ENCODE data around the gene C11orf87.

Gene C11orf87

DNA sequence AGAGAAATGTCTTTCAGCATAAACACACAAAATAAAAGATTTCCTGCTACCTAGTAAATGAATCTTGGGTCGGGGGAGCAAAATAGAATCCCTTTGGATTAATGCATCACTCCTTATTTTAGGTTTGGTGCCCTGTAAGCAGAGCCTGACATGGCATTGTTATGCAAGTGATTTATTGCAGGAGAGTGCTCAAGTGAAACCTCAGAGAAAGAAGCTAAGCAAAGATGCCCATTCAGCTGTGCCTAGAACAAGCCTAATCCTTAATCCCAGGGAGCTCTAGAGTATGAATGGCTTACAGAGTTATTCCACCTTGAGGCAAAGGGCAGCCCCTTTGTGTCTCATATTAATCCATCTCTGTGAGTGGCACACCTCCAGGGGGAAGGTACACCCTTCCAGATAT lies 21.1 kb downstream of the C11orf87 start:
- TF ChIP-seq, protein P1, sequence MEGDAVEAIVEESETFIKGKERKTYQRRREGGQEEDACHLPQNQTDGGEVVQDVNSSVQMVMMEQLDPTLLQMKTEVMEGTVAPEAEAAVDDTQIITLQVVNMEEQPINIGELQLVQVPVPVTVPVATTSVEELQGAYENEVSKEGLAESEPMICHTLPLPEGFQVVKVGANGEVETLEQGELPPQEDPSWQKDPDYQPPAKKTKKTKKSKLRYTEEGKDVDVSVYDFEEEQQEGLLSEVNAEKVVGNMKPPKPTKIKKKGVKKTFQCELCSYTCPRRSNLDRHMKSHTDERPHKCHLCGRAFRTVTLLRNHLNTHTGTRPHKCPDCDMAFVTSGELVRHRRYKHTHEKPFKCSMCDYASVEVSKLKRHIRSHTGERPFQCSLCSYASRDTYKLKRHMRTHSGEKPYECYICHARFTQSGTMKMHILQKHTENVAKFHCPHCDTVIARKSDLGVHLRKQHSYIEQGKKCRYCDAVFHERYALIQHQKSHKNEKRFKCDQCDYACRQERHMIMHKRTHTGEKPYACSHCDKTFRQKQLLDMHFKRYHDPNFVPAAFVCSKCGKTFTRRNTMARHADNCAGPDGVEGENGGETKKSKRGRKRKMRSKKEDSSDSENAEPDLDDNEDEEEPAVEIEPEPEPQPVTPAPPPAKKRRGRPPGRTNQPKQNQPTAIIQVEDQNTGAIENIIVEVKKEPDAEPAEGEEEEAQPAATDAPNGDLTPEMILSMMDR (conservative IDR thresholded peaks at IDR 0.05), result no peak
- H3K27ac ChIP-seq, result no peak overlapping the region

DNA sequence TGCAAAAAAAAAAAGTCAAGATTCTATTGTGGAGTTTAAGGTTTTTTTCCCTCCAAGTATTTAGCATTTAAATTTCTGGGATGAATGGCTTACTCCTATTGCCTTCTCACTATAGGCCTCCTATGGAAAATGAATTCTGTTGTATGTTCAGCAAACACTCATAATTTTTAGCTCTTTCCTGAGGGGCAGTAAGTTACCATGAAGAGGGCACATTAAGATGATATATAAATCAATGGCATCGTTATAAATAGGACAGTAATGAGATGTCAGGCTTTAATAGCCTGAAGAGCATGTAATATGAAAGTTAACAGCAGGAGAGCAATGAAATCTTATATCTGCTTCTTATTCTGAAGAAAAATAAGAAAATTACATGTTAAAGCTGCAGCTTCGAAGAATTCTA lies 32.9 kb downstream of the C11orf87 start:
- no peak overlapping the region for H3K27ac ChIP-seq
- TF ChIP-seq, protein P1 (conservative IDR thresholded peaks at IDR 0.05), result no peak

All from VCaP (cell line).